Stomach (tissue), 4 donors: Measurements from ENCODE around the gene FOXK2.

ENCODE experiments used
- CTCF ChIP-seq, 7 experiments: fragments of 450-650 bp in 4 of 7; fragments of 200-600 bp in 3 of 7; sonication (generic) in 3 of 7; IDR thresholded peaks; one replicate each; pipeline ENCODE4 v1.5.1; 2016 to 2019; ENCODE audit warnings: antibody characterized with exemption in 7 of 7, control low read depth in 2 of 7, mild to moderate bottlenecking in 1 of 7
- POLR2A ChIP-seq, 4 donors: fragments of 450-650 bp; IDR thresholded peaks; one replicate each; pipeline ENCODE4 v1.6.1; 2016; ENCODE audit warnings: antibody characterized with exemption in 4 of 4, control low read depth in 2 of 4, mild to moderate bottlenecking in 1 of 4, moderate library complexity in 1 of 4

- TF ChIP-seq CTCF (IDR thresholded peaks at IDR 0.05) (no peak), POLR2A (IDR thresholded peaks at IDR 0.05) (no peak)
These were observed 83.0 kb downstream of the FOXK2 start for GRCh38 chr17:82602487-82602886.
